ENCODE data around the gene TTC1.
A peak's percentile ranks its signal among the peaks of the same experiment; 100 is the strongest.
"Not testable (repeated sequence)": the region's sequence is repeated elsewhere in the genome, so short reads cannot be mapped to it uniquely, and the experiment has no call there.

The TTC1 gene

DNA sequence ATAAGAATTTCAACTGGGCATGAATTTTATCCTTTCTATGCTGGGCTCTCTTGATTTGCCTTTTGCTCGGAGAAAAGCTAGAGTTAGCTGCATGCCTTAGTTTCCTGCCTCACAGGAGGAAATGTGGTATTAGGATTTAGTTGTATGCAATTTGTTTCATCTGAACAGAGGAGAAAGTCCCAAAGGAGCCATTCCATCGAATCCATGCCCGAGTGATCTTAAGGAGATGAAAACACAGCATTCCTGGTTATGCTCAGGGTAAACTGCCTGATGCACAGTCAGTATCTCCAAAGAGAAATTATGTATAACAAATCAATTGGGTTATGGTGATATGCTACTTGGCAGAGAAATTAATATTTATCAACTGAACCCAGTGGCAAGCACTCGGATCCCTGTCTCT is 51.1 kb downstream of the TTC1 start:
- no peak for ATAC-seq
- TF ChIP-seq, protein P1, sequence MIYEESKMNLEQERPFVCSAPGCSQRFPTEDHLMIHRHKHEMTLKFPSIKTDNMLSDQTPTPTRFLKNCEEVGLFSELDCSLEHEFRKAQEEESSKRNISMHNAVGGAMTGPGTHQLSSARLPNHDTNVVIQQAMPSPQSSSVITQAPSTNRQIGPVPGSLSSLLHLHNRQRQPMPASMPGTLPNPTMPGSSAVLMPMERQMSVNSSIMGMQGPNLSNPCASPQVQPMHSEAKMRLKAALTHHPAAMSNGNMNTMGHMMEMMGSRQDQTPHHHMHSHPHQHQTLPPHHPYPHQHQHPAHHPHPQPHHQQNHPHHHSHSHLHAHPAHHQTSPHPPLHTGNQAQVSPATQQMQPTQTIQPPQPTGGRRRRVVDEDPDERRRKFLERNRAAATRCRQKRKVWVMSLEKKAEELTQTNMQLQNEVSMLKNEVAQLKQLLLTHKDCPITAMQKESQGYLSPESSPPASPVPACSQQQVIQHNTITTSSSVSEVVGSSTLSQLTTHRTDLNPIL (CRISPR knock-in tag; IDR thresholded peaks at IDR 0.05; ENCODE audit: low read depth): no peak
- TF ChIP-seq SNAI2 (CRISPR knock-in tag; IDR thresholded peaks at IDR 0.05) (no peak), ISL1 (CRISPR knock-in tag; IDR thresholded peaks at IDR 0.05) (no peak), TOX (CRISPR knock-in tag; IDR thresholded peaks at IDR 0.05; ENCODE audit: borderline replicate concordance) (no peak)

DNA sequence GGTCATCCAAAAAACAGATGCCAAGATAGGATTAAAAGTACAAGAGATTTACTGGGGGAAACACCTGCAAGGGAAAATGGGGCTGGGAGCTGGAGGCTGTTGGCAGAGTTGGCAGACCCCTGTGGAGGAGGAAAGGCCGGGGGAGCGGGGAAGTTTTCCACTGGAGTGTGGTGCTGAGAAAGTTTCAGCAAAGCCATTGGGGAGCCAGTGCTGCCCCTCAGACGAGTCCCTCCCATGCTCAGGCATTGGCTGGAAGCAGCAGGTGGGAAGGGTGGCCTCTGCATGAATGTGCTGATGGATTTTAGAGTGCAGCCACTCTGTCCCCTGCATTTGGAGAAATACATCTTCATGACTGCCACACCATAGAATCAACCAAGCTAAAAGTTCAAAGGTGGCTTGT is 52.8 kb downstream of the TTC1 start:
- no peak for ATAC-seq

DNA sequence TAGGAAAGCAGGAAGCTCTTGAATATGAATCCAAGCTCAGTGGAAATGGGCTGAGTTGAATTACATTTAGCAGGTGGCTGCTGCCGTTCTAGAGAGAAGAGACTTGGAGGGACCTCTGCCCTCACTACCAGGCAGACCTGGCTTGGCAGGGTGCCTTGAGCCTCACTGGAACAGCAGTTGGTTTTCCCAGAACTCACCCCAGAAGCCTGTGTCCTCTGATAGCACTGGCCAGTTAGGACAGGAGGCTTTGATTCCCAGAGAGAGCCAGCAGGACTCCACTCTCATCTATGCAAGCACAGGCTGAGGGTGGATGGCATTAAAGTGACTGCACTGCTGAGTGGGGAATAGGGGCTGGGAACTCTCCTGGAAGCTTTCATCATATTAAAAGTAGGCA is 55.5 kb downstream of the TTC1 start:
- 0 out of 3 replicates have a peak, but pooled peaks have one; percentile 25 for ATAC-seq

More for the DNA sequence above, 52.8 kb downstream of the TTC1 start:
- TF ChIP-seq, protein P2, sequence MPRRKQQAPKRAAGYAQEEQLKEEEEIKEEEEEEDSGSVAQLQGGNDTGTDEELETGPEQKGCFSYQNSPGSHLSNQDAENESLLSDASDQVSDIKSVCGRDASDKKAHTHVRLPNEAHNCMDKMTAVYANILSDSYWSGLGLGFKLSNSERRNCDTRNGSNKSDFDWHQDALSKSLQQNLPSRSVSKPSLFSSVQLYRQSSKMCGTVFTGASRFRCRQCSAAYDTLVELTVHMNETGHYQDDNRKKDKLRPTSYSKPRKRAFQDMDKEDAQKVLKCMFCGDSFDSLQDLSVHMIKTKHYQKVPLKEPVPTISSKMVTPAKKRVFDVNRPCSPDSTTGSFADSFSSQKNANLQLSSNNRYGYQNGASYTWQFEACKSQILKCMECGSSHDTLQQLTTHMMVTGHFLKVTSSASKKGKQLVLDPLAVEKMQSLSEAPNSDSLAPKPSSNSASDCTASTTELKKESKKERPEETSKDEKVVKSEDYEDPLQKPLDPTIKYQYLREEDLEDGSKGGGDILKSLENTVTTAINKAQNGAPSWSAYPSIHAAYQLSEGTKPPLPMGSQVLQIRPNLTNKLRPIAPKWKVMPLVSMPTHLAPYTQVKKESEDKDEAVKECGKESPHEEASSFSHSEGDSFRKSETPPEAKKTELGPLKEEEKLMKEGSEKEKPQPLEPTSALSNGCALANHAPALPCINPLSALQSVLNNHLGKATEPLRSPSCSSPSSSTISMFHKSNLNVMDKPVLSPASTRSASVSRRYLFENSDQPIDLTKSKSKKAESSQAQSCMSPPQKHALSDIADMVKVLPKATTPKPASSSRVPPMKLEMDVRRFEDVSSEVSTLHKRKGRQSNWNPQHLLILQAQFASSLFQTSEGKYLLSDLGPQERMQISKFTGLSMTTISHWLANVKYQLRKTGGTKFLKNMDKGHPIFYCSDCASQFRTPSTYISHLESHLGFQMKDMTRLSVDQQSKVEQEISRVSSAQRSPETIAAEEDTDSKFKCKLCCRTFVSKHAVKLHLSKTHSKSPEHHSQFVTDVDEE (CRISPR knock-in tag; IDR thresholded peaks at IDR 0.05): no peak
- TF ChIP-seq RARB (CRISPR knock-in tag; IDR thresholded peaks at IDR 0.05) (no peak), ZNF8 (CRISPR knock-in tag; IDR thresholded peaks at IDR 0.05) (no peak), ZNF565 (CRISPR knock-in tag; conservative IDR thresholded peaks at IDR 0.05; ENCODE audit: low read depth) (no peak), ESRRG (CRISPR knock-in tag; IDR thresholded peaks at IDR 0.05) (no peak), ZNF70 (CRISPR knock-in tag; IDR thresholded peaks at IDR 0.05) (no peak), GLIS3 (CRISPR knock-in tag; IDR thresholded peaks at IDR 0.05) (no peak), SNAI2 (CRISPR knock-in tag; IDR thresholded peaks at IDR 0.05) (no peak)
- TF ChIP-seq, protein P1 (CRISPR knock-in tag; IDR thresholded peaks at IDR 0.05; ENCODE audit: low read depth): no peak
- TF ChIP-seq, protein P3, sequence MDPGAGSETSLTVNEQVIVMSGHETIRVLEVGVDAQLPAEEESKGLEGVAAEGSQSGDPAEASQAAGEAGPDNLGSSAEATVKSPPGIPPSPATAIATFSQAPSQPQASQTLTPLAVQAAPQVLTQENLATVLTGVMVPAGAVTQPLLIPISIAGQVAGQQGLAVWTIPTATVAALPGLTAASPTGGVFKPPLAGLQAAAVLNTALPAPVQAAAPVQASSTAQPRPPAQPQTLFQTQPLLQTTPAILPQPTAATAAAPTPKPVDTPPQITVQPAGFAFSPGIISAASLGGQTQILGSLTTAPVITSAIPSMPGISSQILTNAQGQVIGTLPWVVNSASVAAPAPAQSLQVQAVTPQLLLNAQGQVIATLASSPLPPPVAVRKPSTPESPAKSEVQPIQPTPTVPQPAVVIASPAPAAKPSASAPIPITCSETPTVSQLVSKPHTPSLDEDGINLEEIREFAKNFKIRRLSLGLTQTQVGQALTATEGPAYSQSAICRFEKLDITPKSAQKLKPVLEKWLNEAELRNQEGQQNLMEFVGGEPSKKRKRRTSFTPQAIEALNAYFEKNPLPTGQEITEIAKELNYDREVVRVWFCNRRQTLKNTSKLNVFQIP (CRISPR knock-in tag; IDR thresholded peaks at IDR 0.05; ENCODE audit: borderline replicate concordance, low read depth): no peak
- TF ChIP-seq, protein P4, sequence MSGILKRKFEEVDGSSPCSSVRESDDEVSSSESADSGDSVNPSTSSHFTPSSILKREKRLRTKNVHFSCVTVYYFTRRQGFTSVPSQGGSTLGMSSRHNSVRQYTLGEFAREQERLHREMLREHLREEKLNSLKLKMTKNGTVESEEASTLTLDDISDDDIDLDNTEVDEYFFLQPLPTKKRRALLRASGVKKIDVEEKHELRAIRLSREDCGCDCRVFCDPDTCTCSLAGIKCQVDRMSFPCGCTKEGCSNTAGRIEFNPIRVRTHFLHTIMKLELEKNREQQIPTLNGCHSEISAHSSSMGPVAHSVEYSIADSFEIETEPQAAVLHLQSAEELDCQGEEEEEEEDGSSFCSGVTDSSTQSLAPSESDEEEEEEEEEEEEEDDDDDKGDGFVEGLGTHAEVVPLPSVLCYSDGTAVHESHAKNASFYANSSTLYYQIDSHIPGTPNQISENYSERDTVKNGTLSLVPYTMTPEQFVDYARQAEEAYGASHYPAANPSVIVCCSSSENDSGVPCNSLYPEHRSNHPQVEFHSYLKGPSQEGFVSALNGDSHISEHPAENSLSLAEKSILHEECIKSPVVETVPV (CRISPR knock-in tag; IDR thresholded peaks at IDR 0.05): no peak

DNA sequence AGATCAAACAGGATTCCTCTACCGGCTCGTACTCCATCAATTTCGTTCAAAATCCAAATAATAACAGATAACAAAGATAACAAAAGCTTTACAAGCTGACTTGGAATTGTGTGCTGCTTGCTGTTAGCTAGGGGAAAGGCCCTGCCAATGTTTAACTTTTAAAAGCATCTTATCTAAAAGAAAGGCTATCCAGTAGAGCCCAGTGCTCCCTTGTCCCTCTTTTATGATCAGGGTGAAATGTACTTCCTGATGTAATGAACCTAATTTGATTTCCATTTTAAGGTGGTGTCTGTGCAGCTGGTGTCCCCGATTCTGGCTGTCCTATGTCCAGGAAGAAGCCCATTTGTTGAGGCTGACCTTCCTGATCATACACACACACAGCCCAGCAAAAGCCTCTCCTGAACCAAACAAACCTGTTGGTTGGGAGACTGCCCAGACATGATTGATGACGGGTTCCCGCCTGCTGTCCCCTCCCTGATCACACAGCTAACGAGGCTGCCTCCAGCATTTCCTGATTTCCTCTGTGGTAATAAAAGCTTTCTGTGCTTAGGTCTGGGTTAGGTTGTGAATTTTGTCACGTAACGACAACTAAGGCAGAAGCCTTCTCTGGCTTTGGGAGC is 56.2 kb downstream of the TTC1 start:
- no peak for ATAC-seq
- TF ChIP-seq, protein P3 (CRISPR knock-in tag; IDR thresholded peaks at IDR 0.05; ENCODE audit: borderline replicate concordance, low read depth): no peak
- no peak for TF ChIP-seq CSDC2 (CRISPR knock-in tag; IDR thresholded peaks at IDR 0.05)
- no peak for TF ChIP-seq ZNF70 (CRISPR knock-in tag; IDR thresholded peaks at IDR 0.05)
- no peak for TF ChIP-seq ZFP30 (CRISPR knock-in tag; IDR thresholded peaks at IDR 0.05)

More for the DNA sequence above, 55.5 kb downstream of the TTC1 start:
- TF ChIP-seq ZNF565 (CRISPR knock-in tag; conservative IDR thresholded peaks at IDR 0.05; ENCODE audit: low read depth) (no peak), ZNF70 (CRISPR knock-in tag; IDR thresholded peaks at IDR 0.05) (0 out of 2 replicates have a peak, but pooled peaks have one; percentile 56)

DNA sequence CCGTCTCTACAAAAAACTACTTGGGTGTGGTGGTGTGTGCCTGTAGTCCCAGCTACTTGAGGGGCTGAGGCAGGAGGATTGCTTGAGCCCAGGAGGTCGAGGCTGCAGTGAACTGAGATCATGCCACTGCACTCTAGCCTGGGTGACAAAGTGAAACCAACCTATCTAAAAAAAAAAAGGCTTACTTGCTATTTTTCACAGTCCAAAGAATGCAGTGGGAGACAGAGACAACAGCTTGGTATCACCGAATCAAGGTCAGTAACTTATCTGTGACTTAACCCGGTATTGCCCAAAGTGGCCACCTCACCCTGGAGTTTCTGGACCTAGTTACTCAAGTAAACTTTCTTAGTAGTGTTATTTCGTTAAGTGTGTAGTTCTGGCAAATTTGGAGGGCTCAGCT is 60.2 kb downstream of the TTC1 start:
- ATAC-seq: not testable (repeated sequence)
